ENCODE results near the gene GLS2.

- TF ChIP-seq POLR2AphosphoS5 (IDR thresholded peaks at IDR 0.05; ENCODE audit: low read depth, low read length) (no peak), TAF1 (IDR thresholded peaks at IDR 0.05; ENCODE audit: borderline replicate concordance, insufficient read depth, low read length) (no peak), SIN3A (IDR thresholded peaks at IDR 0.05; ENCODE audit: borderline replicate concordance, insufficient read depth, low read length) (no peak)
Observed at GRCh38 chr12:56434828-56435227, 53.1 kb downstream of the GLS2 start.

Measured in PFSK-1 (cell line).